Naive thymus-derived CD8-positive, alpha-beta T cell (primary cell): ENCODE data around the gene APOBEC2. TPM values are rescaled to one million over a fixed set of nuclear protein-coding genes. Genes with fewer than 3 reads are reported as not detected.
A peak's percentile ranks its signal among the peaks of the same experiment; 100 is the strongest.

Experiments used
- ATAC-seq, 2 donors: fragments of 150-1000 bp; cut with Tn5 transposase in 1 of 2; sonication (Bioruptor Pico), chemical (Tn5 transposase) in 1 of 2; 1 replicate in 1 of 2; 2 replicates in 1 of 2; pipeline ENCODE4 v1.10.0; 2021; ENCODE audit warnings: mild to moderate bottlenecking in 2 of 2, moderate library complexity in 2 of 2
- POLR2A ChIA-PET: fragments of 350-600 bp; sonication (Branson Sonifier 250); formaldehyde crosslinking; loops from one replicate; lab custom pipeline; 2021; ENCODE audit warnings: antibody characterized with exemption; lab: Charles Lee
- DNase-seq, 10 donors: peaks; one replicate each; pipeline versions ENCODE4 v3.0.0 to v3.0.0-alpha.2; 2020 to 2022
- H3K27ac Mint-ChIP-seq, 10 donors: one replicate each; pipeline ENCODE4 v1.8.0; 2020 to 2022; ENCODE audit warnings: mild to moderate bottlenecking in 10 of 10, mixed read lengths in 10 of 10, moderate library complexity in 4 of 10, inconsistent platforms in 1 of 10
- H3K27me3 Mint-ChIP-seq, 5 donors: one replicate each; pipeline ENCODE4 v1.8.0; 2021 to 2022; ENCODE audit warnings: mixed read lengths in 5 of 5
- H3K36me3 Mint-ChIP-seq, 3 donors: one replicate each; pipeline ENCODE4 v1.8.0; 2020 to 2022; ENCODE audit warnings: mixed read lengths in 3 of 3, mild to moderate bottlenecking in 2 of 3, inconsistent platforms in 1 of 3
- H3K4me1 Mint-ChIP-seq, 4 donors: one replicate each; pipeline ENCODE4 v1.8.0; 2021 to 2022; ENCODE audit warnings: mixed read lengths in 4 of 4
- H3K4me3 Mint-ChIP-seq, 10 donors: one replicate each; pipeline ENCODE4 v1.8.0; 2020 to 2022; ENCODE audit warnings: mild to moderate bottlenecking in 10 of 10, mixed read lengths in 10 of 10, moderate library complexity in 6 of 10, inconsistent platforms in 1 of 10
- H3K9me3 Mint-ChIP-seq, 9 donors: one replicate each; pipeline ENCODE4 v1.8.0; 2020 to 2022; ENCODE audit warnings: mixed read lengths in 9 of 9, mild to moderate bottlenecking in 3 of 9, inconsistent platforms in 1 of 9, moderate library complexity in 1 of 9
- polyA plus RNA-seq, 3 donors: library from polyadenylated mRNA; unstranded; fragments of 300-500 nt; fragmentation: Illumina TruSeq; gene quantifications; one replicate each; pipeline ENCODE4 v1.2.3, GENCODE V29; 2021
- total RNA-seq, 8 experiments: library from RNA in 2 of 8; stranded (reverse) in 2 of 8; gene quantifications; one replicate each; pipeline ENCODE4 v1.2.3 and lab custom pipeline; 2021 to 2026

The APOBEC2 gene
- total and polyA plus RNA-seq, 5 experiments from 2014 or later = 0.39 to 0.45 TPM; not detected in 3

DNA sequence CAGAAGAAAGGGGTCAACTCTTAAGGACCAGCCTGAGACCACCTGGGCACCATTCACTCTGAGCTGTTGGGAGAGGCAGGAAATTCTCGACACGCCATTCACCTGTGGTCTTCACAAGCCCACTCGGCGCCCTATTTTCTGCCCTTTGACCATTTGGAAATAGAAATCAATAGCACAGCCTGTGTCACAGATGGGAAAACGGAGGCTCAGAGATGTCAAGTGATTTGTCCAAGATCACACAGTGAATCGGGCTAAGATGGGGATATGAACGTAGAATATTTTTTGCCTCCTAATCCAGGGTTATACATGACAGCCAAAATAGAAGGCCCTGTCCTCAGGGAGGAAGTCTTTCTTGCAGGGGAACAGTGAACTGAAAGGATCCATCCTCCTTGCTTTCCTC is 3.0 kb upstream of the APOBEC2 start:
- peaks cover 0 to 16% (median 8%) of the 10 kb centered on the region in 3 donors for H3K36me3 Mint-ChIP-seq

GRCh38 chr6:41050536-41050935 is 2.5 kb upstream of the APOBEC2 start:
- DNase-seq = no peak
- POLR2A ChIA-PET = no interaction called here
- Mint-ChIP-seq H3K9me3 (no peaks in the 10 kb centered on the region), H3K4me1 (peaks cover 12 to 30% (median 18%) of the 10 kb centered on the region in 4 donors), H3K36me3 (peaks cover 0 to 22% (median 6%) of the 10 kb centered on the region in 3 donors), H3K4me3 (no peak overlapping the region), H3K27ac (no peak overlapping the region), H3K27me3 (no peaks in the 10 kb centered on the region)
- no peak for ATAC-seq

More for the DNA sequence above, 3.0 kb upstream of the APOBEC2 start:
- H3K27ac Mint-ChIP-seq = peak overlapping the region in 3 of 10 donors; percentile 25 to 56 (median 34)
- peaks cover 12 to 26% (median 18%) of the 10 kb centered on the region in 4 donors for H3K4me1 Mint-ChIP-seq
- DNase-seq (no peak), ATAC-seq (no peak)
- no peaks in the 10 kb centered on the region for H3K9me3 Mint-ChIP-seq
- H3K4me3 Mint-ChIP-seq = no peak overlapping the region
- POLR2A ChIA-PET = no interaction called here
- no peaks in the 10 kb centered on the region for H3K27me3 Mint-ChIP-seq

GRCh38 chr6:41051873-41052272 is 1.1 kb upstream of the APOBEC2 start:
- peaks cover 12 to 30% (median 18%) of the 10 kb centered on the region in 4 donors for H3K4me1 Mint-ChIP-seq
- ATAC-seq = peak; percentile 49 to 59
- peak overlapping the region in 9 of 10 donors; percentile 17 to 54 (median 36) for H3K4me3 Mint-ChIP-seq
- DNase-seq = peak in 1 of 10 donors; percentile 25
- H3K9me3 Mint-ChIP-seq = no peaks in the 10 kb centered on the region
- no peaks in the 10 kb centered on the region for H3K27me3 Mint-ChIP-seq
- H3K27ac Mint-ChIP-seq = peak overlapping the region; percentile 9 to 85 (median 62)
- POLR2A ChIA-PET = interaction anchor here (1.2 kb wide), 1 partner anchor 19 kb away, joined by 4 read pairs; no protein-coding TSS in a partner anchor
- H3K36me3 Mint-ChIP-seq = peaks cover 0 to 30% (median 11%) of the 10 kb centered on the region in 3 donors

- DNase-seq (no peak), ATAC-seq (no peak)
- H3K4me1 Mint-ChIP-seq = peaks cover 13 to 34% (median 18%) of the 10 kb centered on the region in 4 donors
- peaks cover 0 to 28% (median 10%) of the 10 kb centered on the region in 3 donors for H3K36me3 Mint-ChIP-seq
- H3K27ac Mint-ChIP-seq = peak overlapping the region in 2 of 10 donors; percentile 45 to 50
- POLR2A ChIA-PET = interaction anchor here (0.8 kb wide), 1 partner anchor 18 kb away, joined by 3 read pairs; the partner anchor contains the start of gene NFYA
- no peaks in the 10 kb centered on the region for H3K9me3 Mint-ChIP-seq
- H3K4me3 Mint-ChIP-seq = no peak overlapping the region
- H3K27me3 Mint-ChIP-seq = no peaks in the 10 kb centered on the region
Observed at GRCh38 chr6:41054511-41054910, 1.5 kb downstream of the APOBEC2 start.

DNA sequence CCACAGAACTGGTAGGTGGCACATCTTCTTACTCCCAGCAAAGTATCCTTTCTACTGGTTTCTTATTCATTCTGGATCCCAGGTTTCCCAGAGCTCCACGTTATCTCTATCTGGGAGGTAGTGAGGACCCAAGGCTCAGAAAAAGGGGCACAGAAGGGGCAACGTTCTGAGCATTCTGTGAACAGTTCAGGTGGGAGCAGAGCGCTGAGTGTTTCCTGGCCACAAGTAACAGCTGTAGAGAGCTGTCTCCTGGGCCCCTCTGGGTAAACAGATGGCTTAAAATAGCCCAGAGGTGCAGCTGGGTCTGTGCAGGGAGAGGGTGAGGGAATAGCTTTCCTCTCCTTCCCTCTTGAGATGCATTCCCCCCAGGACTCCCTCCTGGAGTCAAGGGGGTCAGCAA is 2.1 kb downstream of the APOBEC2 start:
- Mint-ChIP-seq H3K36me3 (peaks cover 0 to 31% (median 10%) of the 10 kb centered on the region in 3 donors), H3K4me3 (no peak overlapping the region), H3K27ac (peak overlapping the region in 1 of 10 donors; percentile 11), H3K4me1 (peaks cover 14 to 34% (median 18%) of the 10 kb centered on the region in 4 donors), H3K27me3 (no peaks in the 10 kb centered on the region), H3K9me3 (no peaks in the 10 kb centered on the region)
- POLR2A ChIA-PET = no interaction called here
- ATAC-seq (no peak), DNase-seq (no peak)

DNA sequence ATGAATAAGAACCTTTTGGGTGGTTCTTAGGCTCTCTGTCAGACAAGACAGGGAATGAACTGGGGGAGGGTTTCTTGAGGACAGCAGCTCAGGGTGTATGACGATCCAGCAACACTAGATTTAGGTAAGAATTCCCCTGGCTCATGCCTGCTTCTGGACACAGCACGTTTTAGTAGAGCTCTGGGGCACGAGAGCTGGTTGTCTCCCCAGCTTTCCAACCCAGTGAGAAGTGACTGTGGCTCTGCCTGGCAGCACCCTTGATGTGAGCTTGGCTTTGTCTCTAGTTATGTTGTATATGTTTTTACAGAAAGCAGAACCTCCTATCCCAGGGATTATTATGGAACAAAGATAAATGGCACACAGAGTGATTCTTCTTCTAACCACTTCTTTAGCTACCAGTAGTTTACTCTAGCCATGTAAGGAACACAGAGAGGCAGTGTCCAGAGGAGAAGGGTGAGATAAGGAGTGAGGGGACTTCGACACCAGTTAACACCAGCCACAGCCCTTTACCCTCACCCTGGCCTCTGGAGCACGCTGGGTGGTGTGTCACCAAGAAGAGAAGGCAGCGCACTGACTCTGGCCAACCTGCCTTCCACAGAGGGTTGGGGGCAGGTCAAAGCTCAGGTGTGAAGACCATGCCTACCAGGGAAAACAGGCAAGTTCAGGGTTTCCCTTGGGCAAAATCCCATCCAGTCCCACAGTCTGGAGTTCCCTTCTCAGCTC is 3.9 kb downstream of the APOBEC2 start:
- Mint-ChIP-seq H3K36me3 (peaks cover 0 to 46% (median 9%) of the 10 kb centered on the region in 3 donors), H3K27ac (peak overlapping the region in 2 of 10 donors; percentile 47 to 57), H3K4me1 (peaks cover 10 to 26% (median 11%) of the 10 kb centered on the region in 4 donors), H3K4me3 (no peak overlapping the region), H3K27me3 (no peaks in the 10 kb centered on the region), H3K9me3 (no peaks in the 10 kb centered on the region)
- no peak for DNase-seq
- no peak for ATAC-seq
- POLR2A ChIA-PET = no interaction called here

GRCh38 chr6:41058783-41059181 is 5.8 kb downstream of the APOBEC2 start:
- Mint-ChIP-seq H3K9me3 (no peaks in the 10 kb centered on the region), H3K27me3 (no peaks in the 10 kb centered on the region), H3K4me1 (peaks cover 0 to 16% (median 2%) of the 10 kb centered on the region in 4 donors), H3K27ac (peak overlapping the region in 1 of 10 donors; percentile 53), H3K36me3 (peaks cover 0 to 62% (median 10%) of the 10 kb centered on the region in 3 donors), H3K4me3 (no peak overlapping the region)
- POLR2A ChIA-PET = no interaction called here
- ATAC-seq (no peak), DNase-seq (no peak)

- peaks cover 0 to 69% (median 10%) of the 10 kb centered on the region in 3 donors for H3K36me3 Mint-ChIP-seq
- H3K4me1 Mint-ChIP-seq = peaks cover 0 to 12% (median 2%) of the 10 kb centered on the region in 4 donors
- H3K27ac Mint-ChIP-seq = peak overlapping the region in 2 of 10 donors; percentile 21 to 58
- ATAC-seq (no peak), DNase-seq (no peak)
- POLR2A ChIA-PET = no interaction called here
- no peaks in the 10 kb centered on the region for H3K9me3 Mint-ChIP-seq
- H3K4me3 Mint-ChIP-seq = no peak overlapping the region
- H3K27me3 Mint-ChIP-seq = no peaks in the 10 kb centered on the region
Observed at GRCh38 chr6:41059556-41059955, 6.6 kb downstream of the APOBEC2 start.

DNA sequence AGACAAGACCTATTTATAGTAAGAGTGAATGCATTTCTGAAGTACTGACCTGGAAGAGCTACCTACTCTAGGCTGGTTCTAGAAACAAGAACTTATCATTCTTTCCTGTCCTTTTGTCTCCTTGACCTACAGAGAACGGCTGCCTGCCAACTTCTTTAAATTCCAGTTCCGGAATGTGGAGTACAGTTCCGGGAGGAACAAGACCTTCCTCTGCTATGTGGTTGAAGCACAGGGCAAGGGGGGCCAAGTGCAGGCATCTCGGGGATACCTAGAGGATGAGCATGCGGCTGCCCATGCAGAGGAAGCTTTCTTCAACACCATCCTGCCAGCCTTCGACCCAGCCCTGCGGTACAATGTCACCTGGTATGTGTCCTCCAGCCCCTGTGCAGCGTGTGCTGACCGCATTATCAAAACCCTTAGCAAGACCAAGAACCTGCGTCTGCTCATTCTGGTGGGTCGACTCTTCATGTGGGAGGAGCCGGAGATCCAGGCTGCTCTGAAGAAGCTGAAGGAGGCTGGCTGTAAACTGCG is 8.3 kb downstream of the APOBEC2 start:
- no peak for DNase-seq
- Mint-ChIP-seq H3K9me3 (no peaks in the 10 kb centered on the region), H3K27ac (no peak overlapping the region), H3K4me1 (peaks cover 0 to 4% (median 2%) of the 10 kb centered on the region in 4 donors), H3K27me3 (no peaks in the 10 kb centered on the region), H3K36me3 (peaks cover 0 to 72% (median 11%) of the 10 kb centered on the region in 3 donors), H3K4me3 (no peak overlapping the region)
- POLR2A ChIA-PET = no interaction called here
- ATAC-seq = no peak

DNA sequence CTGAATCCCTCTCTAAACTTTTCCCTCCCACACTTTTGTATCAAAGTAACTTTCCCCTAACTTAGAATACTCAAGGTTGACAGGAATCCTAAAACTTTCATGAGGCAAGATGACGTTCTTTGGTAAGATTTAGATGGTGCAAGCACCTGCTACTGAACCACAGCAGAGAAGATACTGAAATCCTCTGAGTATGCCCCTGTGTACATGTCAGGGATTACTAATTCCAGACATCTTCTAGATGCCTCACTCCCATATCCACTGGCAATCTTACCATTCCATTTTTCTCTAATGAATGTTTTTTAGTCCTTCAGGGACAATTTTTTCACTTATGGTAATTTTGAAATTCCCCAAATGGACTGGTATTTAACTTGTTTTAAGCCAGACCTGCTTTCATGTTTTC is 9.1 kb downstream of the APOBEC2 start:
- no peak overlapping the region for H3K27ac Mint-ChIP-seq
- POLR2A ChIA-PET = no interaction called here
- no peaks in the 10 kb centered on the region for H3K27me3 Mint-ChIP-seq
- peaks cover 6 to 10% (median 8%) of the 10 kb centered on the region in 4 donors for H3K4me1 Mint-ChIP-seq
- DNase-seq (no peak), ATAC-seq (no peak)
- no peaks in the 10 kb centered on the region for H3K9me3 Mint-ChIP-seq
- H3K36me3 Mint-ChIP-seq = peaks cover 6 to 76% (median 13%) of the 10 kb centered on the region in 3 donors
- no peak overlapping the region for H3K4me3 Mint-ChIP-seq

DNA sequence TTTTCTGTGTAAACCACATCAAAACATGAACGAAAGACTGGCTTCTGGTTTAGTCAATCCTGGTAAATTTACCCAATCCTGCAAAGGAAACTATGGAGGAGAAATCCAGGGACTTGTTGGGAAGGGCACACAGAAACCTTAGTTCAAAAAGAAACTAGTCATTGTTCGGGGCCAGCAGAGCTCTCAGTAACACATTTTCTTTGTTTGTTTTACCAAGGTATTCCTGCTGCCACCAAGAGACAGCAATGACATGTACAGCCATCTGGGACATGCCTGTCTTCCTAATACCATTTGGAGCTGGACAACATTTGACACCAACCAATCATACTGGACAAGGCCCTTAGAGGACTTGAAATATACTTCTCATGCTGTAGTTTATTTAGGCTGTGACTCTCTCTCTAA is 10.9 kb downstream of the APOBEC2 start:
- Mint-ChIP-seq H3K4me1 (peaks cover 7 to 12% (median 10%) of the 10 kb centered on the region in 4 donors), H3K27me3 (no peaks in the 10 kb centered on the region), H3K27ac (no peak overlapping the region), H3K36me3 (peaks cover 6 to 85% (median 13%) of the 10 kb centered on the region in 3 donors), H3K9me3 (no peaks in the 10 kb centered on the region), H3K4me3 (no peak overlapping the region)
- no peak for DNase-seq
- POLR2A ChIA-PET = interaction anchor here (1.2 kb wide), 1 partner anchor 7 kb away, joined by 3 read pairs; no protein-coding TSS in a partner anchor
- no peak for ATAC-seq

DNA sequence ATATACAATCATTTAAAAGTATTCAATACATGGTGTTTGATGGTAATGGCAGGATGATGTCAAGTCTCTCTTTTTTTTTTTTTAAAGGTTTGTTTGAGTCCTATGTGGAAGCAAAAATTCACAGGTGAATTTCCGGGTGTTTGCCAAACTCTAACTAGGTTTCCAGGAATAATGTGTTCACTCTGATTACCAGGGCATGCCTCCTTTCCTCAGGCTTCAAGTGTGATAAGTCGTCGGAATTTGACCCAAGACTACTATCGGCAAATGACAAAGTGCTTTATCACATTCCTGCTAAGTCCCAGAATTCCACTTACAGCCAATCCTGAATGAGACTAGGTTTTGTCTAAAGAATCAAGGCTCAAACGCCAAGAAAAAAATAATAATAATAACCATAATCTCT is 11.8 kb downstream of the APOBEC2 start:
- ATAC-seq (no peak), DNase-seq (no peak)
- no peak overlapping the region for H3K4me3 Mint-ChIP-seq
- H3K4me1 Mint-ChIP-seq = peaks cover 11 to 17% (median 13%) of the 10 kb centered on the region in 4 donors
- POLR2A ChIA-PET = interaction anchor here (0.8 kb wide), 1 partner anchor 29 kb away, joined by 3 read pairs; no protein-coding TSS in a partner anchor
- H3K36me3 Mint-ChIP-seq = peaks cover 6 to 90% (median 15%) of the 10 kb centered on the region in 3 donors
- no peak overlapping the region for H3K27ac Mint-ChIP-seq
- no peaks in the 10 kb centered on the region for H3K9me3 Mint-ChIP-seq
- H3K27me3 Mint-ChIP-seq = no peaks in the 10 kb centered on the region

GRCh38 chr6:41065550-41066026 is 12.6 kb downstream of the APOBEC2 start:
- H3K9me3 Mint-ChIP-seq = no peaks in the 10 kb centered on the region
- no peak overlapping the region for H3K4me3 Mint-ChIP-seq
- H3K4me1 Mint-ChIP-seq = peaks cover 11 to 21% (median 16%) of the 10 kb centered on the region in 4 donors
- ATAC-seq (no peak), DNase-seq (no peak)
- H3K27ac Mint-ChIP-seq = peak overlapping the region in 1 of 10 donors; percentile 7
- peaks cover 6 to 86% (median 15%) of the 10 kb centered on the region in 3 donors for H3K36me3 Mint-ChIP-seq
- H3K27me3 Mint-ChIP-seq = no peaks in the 10 kb centered on the region
- POLR2A ChIA-PET = no interaction called here
